ENCODE measurements around the gene NVL. TPM values are rescaled to one million over a fixed set of nuclear protein-coding genes. Genes with fewer than 3 reads are reported as not detected.

Gene NVL
- total RNA-seq, 1 experiment from 2014 or later, result 33.4 TPM

DNA sequence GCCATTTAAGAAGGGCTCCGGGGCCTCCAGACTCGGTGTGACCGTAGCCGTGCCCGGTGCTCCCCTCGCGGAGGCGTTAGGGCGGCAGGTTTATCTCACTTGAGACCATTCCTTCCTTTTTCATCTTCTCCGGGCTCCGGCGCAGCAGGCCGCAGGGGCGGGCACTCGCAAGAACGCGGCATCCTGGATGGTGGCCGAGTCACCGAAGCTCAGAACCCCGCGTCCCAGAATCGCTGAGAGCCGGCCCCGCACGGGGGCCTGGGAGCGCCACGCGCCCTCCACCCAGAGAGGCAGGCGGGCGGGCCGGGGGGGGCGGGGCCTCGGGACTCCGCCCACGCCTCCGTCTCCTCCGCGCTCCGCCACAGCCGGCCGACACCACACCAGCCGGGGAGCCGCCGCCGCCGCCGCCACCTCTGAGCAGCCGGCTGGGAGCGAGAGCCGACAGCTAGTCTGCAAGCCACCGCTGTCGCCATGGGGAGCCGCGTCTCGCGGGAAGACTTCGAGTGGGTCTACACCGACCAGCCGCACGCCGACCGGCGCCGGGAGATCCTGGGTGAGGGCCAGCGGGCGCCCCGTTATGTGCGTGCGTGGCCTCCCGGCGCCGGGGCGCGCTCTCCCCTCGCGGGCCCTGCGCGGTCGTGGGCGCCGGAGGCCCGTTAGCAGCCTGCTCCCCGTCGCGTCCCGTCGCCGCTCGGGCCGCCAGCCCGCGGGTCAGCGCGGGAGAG is 146.9 kb downstream of the NVL start, which contains the start of gene DEGS1 (continued):
- TF ChIP-seq GABPB1 (CRISPR knock-in tag; IDR thresholded peaks at IDR 0.05) (peak; percentile 25; the same call in 1 of the 2 replicates), ETV6 (CRISPR knock-in tag; IDR thresholded peaks at IDR 0.05) (peak; percentile 82; the same call in 1 of the 2 replicates), SOX15 (CRISPR knock-in tag; IDR thresholded peaks at IDR 0.05) (no peak), FOXP1 (CRISPR knock-in tag; IDR thresholded peaks at IDR 0.05; ENCODE audit: borderline replicate concordance) (no peak), JAZF1 (CRISPR knock-in tag; IDR thresholded peaks at IDR 0.05) (no peak), ATF3 (CRISPR knock-in tag; conservative IDR thresholded peaks at IDR 0.05) (no peak), ZNF281 (CRISPR knock-in tag; IDR thresholded peaks at IDR 0.05) (no peak), RELA (CRISPR knock-in tag; IDR thresholded peaks at IDR 0.05; ENCODE audit: borderline replicate concordance) (no peak), EMX1 (CRISPR knock-in tag; IDR thresholded peaks at IDR 0.05) (no peak), TP53 (CRISPR knock-in tag; IDR thresholded peaks at IDR 0.05) (peak; percentile 78; the same call in 1 of the 2 replicates), PRRX2 (CRISPR knock-in tag; IDR thresholded peaks at IDR 0.05) (no peak), SMAD3 (CRISPR knock-in tag; IDR thresholded peaks at IDR 0.05; ENCODE audit: borderline replicate concordance) (no peak), ZNF263 (CRISPR knock-in tag; IDR thresholded peaks at IDR 0.05; ENCODE audit: low read depth) (peak; percentile 18; the same call in 1 of the 2 replicates), ATF1 (CRISPR knock-in tag; IDR thresholded peaks at IDR 0.05) (no peak), JUN (CRISPR knock-in tag; IDR thresholded peaks at IDR 0.05) (no peak), ZNF416 (CRISPR knock-in tag; IDR thresholded peaks at IDR 0.05) (no peak)
- TF ChIP-seq, protein P1, sequence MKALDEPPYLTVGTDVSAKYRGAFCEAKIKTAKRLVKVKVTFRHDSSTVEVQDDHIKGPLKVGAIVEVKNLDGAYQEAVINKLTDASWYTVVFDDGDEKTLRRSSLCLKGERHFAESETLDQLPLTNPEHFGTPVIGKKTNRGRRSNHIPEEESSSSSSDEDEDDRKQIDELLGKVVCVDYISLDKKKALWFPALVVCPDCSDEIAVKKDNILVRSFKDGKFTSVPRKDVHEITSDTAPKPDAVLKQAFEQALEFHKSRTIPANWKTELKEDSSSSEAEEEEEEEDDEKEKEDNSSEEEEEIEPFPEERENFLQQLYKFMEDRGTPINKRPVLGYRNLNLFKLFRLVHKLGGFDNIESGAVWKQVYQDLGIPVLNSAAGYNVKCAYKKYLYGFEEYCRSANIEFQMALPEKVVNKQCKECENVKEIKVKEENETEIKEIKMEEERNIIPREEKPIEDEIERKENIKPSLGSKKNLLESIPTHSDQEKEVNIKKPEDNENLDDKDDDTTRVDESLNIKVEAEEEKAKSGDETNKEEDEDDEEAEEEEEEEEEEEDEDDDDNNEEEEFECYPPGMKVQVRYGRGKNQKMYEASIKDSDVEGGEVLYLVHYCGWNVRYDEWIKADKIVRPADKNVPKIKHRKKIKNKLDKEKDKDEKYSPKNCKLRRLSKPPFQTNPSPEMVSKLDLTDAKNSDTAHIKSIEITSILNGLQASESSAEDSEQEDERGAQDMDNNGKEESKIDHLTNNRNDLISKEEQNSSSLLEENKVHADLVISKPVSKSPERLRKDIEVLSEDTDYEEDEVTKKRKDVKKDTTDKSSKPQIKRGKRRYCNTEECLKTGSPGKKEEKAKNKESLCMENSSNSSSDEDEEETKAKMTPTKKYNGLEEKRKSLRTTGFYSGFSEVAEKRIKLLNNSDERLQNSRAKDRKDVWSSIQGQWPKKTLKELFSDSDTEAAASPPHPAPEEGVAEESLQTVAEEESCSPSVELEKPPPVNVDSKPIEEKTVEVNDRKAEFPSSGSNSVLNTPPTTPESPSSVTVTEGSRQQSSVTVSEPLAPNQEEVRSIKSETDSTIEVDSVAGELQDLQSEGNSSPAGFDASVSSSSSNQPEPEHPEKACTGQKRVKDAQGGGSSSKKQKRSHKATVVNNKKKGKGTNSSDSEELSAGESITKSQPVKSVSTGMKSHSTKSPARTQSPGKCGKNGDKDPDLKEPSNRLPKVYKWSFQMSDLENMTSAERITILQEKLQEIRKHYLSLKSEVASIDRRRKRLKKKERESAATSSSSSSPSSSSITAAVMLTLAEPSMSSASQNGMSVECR (CRISPR knock-in tag; IDR thresholded peaks at IDR 0.05; ENCODE audit: borderline replicate concordance), result no peak
- TF ChIP-seq, protein P2, sequence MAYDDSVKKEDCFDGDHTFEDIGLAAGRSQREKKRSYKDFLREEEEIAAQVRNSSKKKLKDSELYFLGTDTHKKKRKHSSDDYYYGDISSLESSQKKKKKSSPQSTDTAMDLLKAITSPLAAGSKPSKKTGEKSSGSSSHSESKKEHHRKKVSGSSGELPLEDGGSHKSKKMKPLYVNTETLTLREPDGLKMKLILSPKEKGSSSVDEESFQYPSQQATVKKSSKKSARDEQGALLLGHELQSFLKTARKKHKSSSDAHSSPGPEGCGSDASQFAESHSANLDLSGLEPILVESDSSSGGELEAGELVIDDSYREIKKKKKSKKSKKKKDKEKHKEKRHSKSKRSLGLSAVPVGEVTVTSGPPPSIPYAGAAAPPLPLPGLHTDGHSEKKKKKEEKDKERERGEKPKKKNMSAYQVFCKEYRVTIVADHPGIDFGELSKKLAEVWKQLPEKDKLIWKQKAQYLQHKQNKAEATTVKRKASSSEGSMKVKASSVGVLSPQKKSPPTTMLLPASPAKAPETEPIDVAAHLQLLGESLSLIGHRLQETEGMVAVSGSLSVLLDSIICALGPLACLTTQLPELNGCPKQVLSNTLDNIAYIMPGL (CRISPR knock-in tag; IDR thresholded peaks at IDR 0.05), result 0 out of 2 replicates have a peak, but pooled peaks have one; percentile 69
- TF ChIP-seq, protein P3, sequence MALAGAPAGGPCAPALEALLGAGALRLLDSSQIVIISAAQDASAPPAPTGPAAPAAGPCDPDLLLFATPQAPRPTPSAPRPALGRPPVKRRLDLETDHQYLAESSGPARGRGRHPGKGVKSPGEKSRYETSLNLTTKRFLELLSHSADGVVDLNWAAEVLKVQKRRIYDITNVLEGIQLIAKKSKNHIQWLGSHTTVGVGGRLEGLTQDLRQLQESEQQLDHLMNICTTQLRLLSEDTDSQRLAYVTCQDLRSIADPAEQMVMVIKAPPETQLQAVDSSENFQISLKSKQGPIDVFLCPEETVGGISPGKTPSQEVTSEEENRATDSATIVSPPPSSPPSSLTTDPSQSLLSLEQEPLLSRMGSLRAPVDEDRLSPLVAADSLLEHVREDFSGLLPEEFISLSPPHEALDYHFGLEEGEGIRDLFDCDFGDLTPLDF (CRISPR knock-in tag; IDR thresholded peaks at IDR 0.05), result no peak
- TF ChIP-seq, protein P4, sequence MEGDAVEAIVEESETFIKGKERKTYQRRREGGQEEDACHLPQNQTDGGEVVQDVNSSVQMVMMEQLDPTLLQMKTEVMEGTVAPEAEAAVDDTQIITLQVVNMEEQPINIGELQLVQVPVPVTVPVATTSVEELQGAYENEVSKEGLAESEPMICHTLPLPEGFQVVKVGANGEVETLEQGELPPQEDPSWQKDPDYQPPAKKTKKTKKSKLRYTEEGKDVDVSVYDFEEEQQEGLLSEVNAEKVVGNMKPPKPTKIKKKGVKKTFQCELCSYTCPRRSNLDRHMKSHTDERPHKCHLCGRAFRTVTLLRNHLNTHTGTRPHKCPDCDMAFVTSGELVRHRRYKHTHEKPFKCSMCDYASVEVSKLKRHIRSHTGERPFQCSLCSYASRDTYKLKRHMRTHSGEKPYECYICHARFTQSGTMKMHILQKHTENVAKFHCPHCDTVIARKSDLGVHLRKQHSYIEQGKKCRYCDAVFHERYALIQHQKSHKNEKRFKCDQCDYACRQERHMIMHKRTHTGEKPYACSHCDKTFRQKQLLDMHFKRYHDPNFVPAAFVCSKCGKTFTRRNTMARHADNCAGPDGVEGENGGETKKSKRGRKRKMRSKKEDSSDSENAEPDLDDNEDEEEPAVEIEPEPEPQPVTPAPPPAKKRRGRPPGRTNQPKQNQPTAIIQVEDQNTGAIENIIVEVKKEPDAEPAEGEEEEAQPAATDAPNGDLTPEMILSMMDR (IDR thresholded peaks at IDR 0.05), result no peak
- TF ChIP-seq, protein P5, sequence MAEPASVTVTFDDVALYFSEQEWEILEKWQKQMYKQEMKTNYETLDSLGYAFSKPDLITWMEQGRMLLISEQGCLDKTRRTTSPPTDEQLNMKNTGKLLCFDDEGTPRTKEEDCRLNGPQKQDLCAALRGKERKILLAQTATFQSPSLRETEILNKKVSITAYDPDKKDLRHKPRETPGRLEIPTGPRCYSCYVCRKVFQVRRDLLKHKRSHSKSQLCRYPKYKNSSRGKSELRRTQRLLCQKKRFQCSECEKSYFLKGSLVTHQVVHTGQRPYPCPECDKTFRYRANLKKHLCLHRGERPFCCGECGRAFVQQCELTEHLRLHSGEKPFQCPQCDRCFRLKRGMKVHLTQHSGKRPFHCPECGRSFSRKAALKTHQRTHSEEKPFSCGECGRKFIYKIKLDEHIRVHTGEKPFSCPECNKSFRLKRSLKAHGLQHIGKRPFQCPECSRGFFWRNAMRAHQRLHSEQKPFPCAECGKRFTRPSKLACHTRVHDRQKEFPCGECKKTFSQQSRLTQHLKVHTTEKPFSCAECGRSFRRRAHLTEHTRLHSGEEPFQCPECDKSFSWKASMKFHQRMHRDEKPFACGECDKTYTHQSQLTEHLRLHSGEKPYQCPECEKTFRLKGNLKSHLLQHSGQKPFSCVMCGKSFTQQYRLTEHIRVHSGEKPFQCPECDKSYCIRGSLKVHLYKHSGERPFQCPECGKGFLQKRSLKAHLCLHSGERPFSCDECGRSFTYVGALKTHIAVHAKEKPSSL (CRISPR knock-in tag; conservative IDR thresholded peaks at IDR 0.05), result no peak
- TF ChIP-seq, protein P6, sequence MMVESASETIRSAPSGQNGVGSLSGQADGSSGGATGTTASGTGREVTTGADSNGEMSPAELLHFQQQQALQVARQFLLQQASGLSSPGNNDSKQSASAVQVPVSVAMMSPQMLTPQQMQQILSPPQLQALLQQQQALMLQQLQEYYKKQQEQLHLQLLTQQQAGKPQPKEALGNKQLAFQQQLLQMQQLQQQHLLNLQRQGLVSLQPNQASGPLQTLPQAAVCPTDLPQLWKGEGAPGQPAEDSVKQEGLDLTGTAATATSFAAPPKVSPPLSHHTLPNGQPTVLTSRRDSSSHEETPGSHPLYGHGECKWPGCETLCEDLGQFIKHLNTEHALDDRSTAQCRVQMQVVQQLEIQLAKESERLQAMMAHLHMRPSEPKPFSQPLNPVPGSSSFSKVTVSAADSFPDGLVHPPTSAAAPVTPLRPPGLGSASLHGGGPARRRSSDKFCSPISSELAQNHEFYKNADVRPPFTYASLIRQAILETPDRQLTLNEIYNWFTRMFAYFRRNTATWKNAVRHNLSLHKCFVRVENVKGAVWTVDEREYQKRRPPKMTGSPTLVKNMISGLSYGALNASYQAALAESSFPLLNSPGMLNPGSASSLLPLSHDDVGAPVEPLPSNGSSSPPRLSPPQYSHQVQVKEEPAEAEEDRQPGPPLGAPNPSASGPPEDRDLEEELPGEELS (CRISPR knock-in tag; IDR thresholded peaks at IDR 0.05), result peak; percentile 51; the same call in 1 of the 2 replicates

Measured in WTC11 (cell line).